Fibroblast of pulmonary artery (primary cell): Measurements from ENCODE around the gene RAG1.

Experiments
- DNase-seq: peaks from one replicate; pipeline ENCODE4 v3.0.0-alpha.2; 2010; ENCODE audit warnings: low read depth
- H3K4me3 ChIP-seq: replicated peaks from 2 replicates; pipeline ENCODE4 v1.5.1; 2011; ENCODE audit warnings: low read depth, mild to moderate bottlenecking, control low read depth, low read length, moderate library complexity
- TF ChIP-seq, protein P1 (sequence below): IDR thresholded peaks from 2 replicates; pipeline ENCODE4 v1.5.1; 2011; ENCODE audit warnings: mild to moderate bottlenecking, control low read depth, low read length, inconsistent platforms; ENCODE audit errors: missing control alignments

The RAG1 gene

DNA sequence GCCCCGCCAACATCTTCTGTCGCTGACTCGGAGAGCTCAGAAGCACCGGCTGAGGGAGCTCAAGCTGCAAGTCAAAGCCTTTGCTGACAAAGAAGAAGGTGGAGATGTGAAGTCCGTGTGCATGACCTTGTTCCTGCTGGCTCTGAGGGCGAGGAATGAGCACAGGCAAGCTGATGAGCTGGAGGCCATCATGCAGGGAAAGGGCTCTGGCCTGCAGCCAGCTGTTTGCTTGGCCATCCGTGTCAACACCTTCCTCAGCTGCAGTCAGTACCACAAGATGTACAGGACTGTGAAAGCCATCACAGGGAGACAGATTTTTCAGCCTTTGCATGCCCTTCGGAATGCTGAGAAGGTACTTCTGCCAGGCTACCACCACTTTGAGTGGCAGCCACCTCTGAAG lies 6.7 kb downstream of the RAG1 start:
- DNase-seq: no peak
- no peak overlapping the region for H3K4me3 ChIP-seq
- TF ChIP-seq, protein P1, sequence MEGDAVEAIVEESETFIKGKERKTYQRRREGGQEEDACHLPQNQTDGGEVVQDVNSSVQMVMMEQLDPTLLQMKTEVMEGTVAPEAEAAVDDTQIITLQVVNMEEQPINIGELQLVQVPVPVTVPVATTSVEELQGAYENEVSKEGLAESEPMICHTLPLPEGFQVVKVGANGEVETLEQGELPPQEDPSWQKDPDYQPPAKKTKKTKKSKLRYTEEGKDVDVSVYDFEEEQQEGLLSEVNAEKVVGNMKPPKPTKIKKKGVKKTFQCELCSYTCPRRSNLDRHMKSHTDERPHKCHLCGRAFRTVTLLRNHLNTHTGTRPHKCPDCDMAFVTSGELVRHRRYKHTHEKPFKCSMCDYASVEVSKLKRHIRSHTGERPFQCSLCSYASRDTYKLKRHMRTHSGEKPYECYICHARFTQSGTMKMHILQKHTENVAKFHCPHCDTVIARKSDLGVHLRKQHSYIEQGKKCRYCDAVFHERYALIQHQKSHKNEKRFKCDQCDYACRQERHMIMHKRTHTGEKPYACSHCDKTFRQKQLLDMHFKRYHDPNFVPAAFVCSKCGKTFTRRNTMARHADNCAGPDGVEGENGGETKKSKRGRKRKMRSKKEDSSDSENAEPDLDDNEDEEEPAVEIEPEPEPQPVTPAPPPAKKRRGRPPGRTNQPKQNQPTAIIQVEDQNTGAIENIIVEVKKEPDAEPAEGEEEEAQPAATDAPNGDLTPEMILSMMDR: no peak

DNA sequence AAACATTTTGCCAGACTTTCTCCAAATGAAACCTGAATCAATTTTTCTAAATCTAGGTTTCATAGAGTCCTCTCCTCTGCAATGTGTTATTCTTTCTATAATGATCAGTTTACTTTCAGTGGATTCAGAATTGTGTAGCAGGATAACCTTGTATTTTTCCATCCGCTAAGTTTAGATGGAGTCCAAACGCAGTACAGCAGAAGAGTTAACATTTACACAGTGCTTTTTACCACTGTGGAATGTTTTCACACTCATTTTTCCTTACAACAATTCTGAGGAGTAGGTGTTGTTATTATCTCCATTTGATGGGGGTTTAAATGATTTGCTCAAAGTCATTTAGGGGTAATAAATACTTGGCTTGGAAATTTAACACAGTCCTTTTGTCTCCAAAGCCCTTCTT lies 9.6 kb downstream of the RAG1 start:
- no peak for DNase-seq
- no peak overlapping the region for H3K4me3 ChIP-seq
- TF ChIP-seq, protein P1: no peak

DNA sequence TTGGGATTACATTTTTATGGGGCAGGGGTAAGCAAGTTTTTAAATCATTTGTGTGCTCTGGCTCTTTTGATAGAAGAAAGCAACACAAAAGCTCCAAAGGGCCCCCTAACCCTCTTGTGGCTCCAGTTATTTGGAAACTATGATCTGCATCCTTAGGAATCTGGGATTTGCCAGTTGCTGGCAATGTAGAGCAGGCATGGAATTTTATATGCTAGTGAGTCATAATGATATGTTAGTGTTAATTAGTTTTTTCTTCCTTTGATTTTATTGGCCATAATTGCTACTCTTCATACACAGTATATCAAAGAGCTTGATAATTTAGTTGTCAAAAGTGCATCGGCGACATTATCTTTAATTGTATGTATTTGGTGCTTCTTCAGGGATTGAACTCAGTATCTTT lies 10.1 kb downstream of the RAG1 start:
- peak; percentile 17 for DNase-seq
- TF ChIP-seq, protein P1: no peak
- no peak overlapping the region for H3K4me3 ChIP-seq

DNA sequence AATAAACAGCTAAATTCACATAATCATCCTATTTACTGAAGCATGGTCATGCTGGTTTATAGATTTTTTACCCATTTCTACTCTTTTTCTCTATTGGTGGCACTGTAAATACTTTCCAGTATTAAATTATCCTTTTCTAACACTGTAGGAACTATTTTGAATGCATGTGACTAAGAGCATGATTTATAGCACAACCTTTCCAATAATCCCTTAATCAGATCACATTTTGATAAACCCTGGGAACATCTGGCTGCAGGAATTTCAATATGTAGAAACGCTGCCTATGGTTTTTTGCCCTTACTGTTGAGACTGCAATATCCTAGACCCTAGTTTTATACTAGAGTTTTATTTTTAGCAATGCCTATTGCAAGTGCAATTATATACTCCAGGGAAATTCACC lies 10.7 kb downstream of the RAG1 start:
- DNase-seq: no peak
- TF ChIP-seq, protein P1: no peak
- H3K4me3 ChIP-seq: no peak overlapping the region

DNA sequence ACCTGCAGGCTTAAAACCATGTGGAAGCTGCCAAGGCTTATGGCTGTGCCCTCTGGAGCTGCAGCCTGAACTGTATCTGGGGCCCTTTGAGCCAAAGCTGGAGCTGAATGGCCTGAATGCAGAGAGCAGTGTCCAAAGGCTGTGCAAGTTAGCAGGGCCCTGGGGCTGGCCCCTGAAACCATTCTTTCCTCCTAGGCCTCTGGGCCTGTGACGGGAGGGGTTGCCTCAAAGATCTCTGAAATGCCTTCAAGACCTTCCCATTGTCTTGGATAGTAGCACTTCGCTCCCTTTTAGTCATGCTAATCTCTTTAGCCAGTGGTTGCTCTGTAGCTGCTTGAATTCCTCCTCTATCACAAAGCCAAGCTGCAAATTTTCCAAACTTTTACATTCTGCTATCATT lies 13.7 kb downstream of the RAG1 start:
- no peak overlapping the region for H3K4me3 ChIP-seq
- no peak for DNase-seq
- TF ChIP-seq, protein P1: no peak

DNA sequence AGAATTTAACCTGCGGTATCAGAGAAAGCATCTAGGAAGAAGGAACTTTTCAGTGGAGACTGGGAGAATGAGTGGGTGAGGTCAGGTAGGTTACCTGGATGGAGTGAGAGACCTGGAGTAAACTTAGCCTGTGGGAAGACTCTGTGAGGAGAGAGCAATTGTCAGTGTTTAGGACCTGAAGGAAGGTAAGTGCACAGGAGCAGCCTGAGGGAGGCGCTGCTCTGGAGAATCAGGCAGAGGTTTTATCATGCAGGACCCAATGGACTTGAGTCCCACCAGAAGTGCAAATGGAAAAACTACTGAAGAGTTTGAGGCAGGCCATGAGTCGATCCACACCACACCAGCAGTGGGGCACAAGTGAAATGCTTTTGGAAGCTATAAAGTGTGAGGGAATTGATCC lies 15.9 kb downstream of the RAG1 start:
- DNase-seq: no peak
- H3K4me3 ChIP-seq: no peak overlapping the region
- TF ChIP-seq, protein P1: no peak

DNA sequence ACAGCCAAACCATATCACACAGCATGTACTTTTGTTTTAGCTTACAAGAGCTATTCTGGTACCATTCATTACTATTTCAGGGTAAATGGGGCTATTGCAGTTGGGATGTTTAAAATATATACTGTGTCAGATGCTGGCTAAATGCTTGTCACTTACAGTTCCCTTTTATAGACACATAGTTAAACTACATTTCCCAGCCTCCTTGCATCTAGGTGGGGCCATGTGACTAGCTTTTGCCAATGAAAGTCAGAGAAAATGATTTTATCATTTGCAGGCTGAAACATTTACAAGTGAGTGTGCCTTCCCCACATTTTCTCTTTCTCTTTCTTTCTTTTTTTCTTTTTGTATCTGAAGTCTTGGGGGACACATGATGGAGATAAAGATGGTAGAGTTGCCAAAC lies 18.7 kb downstream of the RAG1 start:
- no peak overlapping the region for H3K4me3 ChIP-seq
- DNase-seq: no peak
- TF ChIP-seq, protein P1: no peak
